ENCODE data around the gene POLR3GL.

Gene POLR3GL

DNA sequence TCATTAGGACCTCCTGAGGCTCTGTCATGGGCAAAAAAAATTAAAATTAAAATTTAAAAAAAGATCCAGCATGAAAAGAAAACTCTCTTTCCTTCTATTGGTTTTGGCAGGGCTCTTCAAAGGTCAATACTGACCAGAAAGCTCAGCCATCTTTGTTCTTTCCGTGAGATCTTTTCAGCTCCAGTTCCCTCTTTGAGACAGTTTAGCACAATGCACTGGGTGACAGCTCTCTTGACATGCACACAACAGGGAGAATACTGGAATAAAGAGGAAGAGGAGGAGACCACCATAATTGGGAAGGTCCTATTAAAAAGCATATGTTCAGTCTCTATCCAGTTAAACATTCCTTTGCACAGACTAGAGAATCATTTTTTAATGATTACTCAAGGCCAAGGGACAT is 13.0 kb upstream of the POLR3GL start:
- no peak for DNase-seq

DNA sequence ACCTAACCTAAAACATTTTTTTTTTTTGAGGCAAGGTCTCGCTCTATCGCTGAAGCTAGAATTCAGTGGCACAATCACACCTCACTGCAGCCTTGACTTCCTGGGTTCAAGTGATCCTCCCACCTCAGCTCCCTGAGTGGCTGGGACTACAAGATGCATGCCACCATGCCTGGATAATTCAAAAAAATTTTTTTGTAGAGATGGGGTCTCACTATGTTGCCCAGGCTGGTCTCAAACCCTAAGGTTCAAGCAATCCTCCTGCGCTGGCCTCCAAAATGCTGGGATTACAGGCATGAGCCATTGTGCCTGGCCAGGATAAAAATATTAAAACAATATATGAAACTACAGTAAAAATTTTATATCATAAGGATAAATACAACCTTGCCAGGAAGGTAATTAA is 11.6 kb upstream of the POLR3GL start:
- no peak for DNase-seq

DNA sequence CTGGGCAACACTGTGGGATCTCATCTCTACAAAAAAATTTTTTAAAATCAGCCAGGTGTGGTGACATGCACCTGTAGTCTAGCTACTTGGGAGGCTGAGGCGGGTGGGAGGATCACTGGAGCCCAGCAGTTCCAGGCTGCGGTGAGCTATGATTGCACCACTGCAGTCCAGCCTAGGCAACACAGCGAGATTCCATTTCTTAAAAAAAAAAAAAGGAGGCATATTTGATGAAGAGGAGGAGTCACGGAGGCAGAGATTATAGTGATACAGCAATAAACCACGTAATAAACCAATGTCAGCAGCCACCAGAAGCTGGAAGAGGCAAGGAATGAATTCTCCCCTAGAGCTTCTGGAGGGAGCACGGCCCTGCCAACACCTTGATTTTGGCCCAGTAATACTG is 10.6 kb upstream of the POLR3GL start:
- no peak for DNase-seq

DNA sequence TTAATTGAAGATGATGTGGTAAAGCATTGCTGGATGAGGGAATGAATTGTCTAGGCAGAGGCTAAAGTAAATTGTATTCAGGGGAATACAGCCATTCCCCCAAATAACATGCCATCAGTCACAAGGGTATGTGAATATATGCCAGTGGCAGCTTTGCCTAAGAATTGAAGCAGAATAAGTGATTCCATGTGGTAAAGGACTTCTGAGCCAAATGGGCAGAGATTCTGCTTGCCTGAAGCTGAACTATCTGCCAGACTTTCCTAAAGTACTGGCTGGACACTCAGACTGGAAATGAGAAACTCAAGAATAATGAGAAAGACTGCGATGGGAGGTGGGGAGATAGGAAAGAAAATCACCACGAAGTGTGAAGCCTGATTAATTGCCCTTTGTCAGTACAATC is 9.1 kb upstream of the POLR3GL start:
- DNase-seq = no peak

DNA sequence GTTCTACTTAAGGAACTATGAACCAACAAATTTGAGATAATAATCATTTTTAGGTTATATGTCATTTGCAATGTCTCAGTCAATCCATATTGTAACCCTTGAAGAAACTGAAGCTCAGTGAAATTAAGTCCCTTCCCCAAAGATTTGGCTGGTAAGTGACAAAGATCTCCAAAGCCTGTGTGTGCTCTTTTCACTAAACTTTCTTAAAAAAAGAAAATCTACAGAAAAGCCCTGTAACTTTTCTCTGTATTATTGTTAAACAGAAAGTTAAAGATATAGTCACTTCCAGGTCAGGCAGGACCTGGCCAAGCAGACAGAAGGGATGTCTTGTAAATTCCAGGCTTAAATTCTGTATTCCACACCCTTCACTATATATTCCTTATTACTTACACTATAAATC is 8.1 kb upstream of the POLR3GL start:
- no peak for DNase-seq

GRCh38 chr1:145956781-145957442 is 7.6 kb upstream of the POLR3GL start:
- DNase-seq = no peak

DNA sequence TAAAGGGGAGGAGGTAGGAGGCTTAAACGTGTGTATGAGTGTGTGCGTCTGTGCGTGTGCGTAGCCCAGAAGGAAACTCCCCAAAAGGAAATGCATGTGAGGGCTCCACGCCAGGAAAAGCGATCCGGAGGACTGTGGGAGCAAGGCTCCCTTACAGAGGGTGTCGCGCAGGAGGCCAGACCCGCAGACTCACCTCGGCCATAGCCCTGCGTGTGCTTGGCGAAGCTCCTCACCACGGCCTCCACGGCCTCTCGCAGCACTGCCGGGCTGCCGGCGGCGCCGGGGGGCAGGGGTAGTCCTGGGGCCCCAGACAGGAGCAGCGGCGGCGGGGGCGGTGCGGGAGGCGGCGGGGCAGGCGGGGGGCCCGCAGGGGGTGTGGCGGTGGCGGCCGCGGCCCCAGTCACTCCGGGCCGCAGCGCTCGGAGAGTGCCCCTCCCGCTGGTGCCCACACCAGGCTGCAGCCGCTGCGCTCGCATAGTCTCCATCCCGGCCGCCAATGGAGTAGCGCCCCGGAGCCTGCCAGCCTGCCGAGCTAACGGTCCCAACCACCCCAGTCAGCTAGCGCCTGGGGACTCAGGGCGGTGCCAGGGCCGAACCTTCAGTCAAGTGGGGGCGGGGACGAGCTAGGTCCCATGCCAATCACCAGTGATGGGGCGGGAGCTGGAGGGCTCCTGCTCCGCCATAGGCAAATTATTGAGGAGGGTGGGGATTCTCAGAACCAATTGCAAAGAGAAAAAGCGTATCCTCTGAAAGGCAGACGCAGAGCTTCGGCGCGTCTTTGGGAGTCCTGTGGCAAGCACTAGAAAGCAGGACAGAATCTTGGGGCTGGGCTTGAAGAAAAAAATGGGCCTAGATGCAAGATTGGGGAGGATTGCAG is 6.8 kb upstream of the POLR3GL start, which contains the start of gene LIX1L:
Gene LIX1L, minus strand, starts transcription at position 575 of the 877 bp plus-strand sequence. Its CDS starts 90 bp downstream, at position 485.
- peak; percentile 95 to 97 for DNase-seq

- no peak for DNase-seq
Measured at GRCh38 chr1:145958734-145959133, 5.8 kb upstream of the POLR3GL start.

DNA sequence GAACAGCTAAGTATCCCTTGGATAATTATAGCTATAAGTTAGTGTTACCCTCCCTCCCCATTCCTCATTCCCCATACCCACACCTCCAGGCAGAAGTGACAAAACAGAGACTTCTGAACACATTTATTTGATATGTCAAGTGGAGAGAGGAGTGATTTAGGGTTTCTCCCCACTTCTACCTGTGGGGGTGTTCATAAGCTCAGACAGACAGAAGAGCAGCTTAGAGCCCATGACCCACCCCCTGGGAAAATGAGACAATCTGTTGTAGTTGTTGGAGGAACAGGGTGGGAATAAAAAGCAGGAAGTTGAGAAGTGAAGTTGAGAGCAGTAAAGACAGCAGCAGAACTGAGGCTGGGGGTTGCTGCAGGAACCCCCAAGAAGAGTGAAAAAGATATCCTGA is 5.2 kb upstream of the POLR3GL start:
- DNase-seq = no peak

DNA sequence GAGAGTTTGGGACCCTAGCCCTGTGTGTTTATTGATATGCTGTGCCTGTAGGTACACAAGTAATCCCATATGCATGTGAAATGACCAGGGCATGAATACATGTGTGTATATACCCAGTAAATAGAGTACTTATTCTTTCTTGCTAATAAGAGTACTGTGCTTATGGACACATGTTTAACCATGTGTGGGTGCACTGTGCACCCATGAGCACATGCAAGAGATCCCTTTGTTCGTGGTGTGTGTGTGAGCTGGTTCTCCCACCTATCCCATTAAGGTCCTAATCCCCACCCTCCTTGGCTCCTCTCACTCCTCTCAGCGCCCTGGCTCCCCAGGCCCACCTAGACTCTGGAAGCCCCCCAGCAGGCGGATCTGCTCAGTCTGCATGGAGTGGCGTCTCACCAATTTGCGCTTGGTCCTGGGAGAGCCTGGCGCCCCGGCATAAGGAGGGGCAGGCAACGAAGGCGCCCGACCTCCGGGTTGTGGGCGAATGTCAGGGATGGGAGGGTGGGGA is 4.5 kb upstream of the POLR3GL start:
- no peak for DNase-seq

DNA sequence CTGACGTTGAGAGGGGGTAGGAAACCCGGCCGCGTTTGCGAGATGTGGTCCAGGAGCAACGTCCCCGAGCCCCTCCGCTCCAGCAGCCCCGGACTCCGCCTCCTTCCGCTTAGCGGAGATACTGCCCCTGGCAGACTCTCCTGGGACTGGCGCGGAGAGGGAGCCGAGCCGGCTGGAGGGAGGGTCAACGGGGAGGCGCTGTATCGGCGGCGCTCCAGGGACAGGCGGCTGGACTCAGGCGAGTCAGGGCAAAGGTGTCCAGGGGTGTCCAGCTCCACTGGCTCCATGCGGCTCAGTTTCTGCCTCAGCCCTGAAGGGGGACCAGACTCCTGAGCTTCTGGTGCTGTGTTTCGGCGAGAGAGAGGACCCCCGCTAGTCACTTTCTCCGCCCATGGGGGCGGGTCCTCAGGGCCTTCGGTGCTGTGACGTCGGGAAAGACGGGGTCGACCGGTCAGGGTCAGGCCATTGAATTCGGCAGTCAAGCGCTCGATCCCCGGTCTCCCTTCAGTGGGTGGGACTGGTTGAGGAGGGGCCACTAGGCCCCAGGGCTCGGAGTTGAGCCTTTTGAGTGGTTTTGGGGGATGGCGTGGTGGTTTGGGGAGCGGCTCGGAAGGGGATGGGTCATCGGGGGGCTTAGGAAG is 3.9 kb upstream of the POLR3GL start:
- DNase-seq = peak; percentile 56 to 65

- no peak for DNase-seq
Measured at GRCh38 chr1:145961109-145961424, 3.4 kb upstream of the POLR3GL start.

GRCh38 chr1:145961425-145962156 is 2.9 kb upstream of the POLR3GL start:
- peak; percentile 70 to 75 for DNase-seq

DNA sequence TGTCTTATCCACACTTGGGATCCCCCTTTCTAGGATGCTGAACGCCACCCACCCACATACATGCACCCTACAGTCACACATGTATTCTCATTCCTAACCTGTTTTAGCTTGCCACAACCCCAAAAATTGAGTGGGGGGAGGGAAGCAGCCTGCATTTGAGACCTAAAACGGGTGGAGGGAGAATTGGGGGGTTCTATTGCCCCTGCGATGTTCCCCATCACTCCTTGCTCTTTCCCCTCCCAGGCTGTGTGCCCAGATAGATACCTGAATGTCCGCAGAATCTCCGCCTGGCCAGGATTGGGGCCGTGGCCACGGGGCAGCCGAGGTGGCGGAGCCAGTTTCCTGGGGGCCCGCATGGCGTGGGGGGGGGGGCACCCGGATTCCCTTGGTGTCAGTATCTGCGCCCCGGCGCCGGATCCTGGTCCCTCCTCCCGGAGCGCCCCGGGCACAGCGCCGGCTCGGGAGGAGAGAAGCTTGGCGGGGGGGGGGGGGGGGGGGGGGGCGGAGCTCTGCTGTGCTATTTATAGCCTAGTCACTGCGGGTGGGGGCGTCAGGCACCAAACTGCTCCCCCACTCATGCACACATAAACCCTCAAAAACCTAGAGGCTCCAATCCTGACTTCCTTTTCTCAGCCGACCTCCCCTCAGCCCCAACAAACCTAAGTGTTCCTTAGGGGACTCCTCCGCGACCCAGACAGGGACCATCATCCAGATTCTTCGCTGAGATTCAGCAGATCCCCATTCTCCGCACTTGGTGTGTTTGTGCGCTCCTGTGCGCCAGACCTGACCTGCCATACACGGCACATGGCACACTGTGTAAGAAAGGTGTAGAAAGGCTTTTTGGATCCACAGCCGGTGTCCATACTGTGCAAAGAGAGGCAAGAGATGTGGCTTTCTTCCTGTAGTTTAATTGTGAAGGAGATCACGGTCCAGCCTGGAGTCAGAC is 2.1 kb upstream of the POLR3GL start:
- peak; percentile 46 to 53 for DNase-seq

GRCh38 chr1:145963265-145964019 is 1.0 kb upstream of the POLR3GL start:
- DNase-seq = no peak

DNA sequence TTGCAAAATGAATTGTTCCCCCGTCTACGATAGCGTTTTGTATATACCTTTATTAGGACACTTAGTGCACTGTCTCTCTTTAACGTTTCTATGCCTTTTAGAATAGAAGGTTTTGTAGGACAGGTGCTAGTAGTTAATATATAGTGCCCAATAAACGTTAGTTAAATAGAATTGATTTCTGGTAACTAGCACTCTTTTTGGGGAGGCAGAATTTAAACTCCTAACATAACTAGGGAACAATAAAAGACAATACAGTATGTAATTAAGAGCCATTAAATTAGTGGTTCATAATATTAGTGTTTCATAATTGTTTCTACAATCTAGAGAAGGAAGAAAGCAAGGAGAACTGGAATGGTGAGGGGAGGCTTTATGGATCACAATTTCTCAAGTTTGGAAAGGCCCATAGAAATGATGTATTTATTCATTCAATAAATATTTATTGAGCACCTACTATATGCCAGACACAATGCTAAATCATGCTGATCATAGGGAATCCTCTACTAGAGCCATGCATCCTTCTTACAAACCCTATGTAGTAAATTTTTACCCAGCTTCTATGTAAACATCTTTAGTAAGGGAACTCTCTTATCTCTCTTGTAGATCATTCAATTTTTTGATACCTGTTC is 742 bp downstream of the POLR3GL start:
- no peak for DNase-seq

- no peak for DNase-seq
Measured at GRCh38 chr1:145967288-145967687, 2.8 kb downstream of the POLR3GL start.

DNA sequence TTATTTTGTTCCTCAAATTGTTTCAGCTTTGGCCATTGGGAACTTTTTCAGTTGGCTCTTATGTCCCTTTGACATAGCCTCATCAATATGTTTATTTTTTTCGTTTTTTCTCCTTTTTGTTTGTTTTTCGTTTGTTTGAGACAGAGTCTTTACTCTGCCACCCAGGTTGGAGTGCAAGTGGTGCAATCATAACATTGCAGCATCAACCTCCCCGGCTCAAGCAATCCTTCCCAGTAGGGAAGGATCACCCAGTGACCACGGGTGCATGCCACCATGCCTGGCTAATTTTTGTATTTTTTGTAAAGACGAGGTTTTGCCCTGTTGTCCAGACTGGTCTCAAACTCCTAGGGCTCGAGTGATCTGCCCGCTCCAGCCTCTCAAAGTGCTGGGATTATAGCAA is 8.1 kb downstream of the POLR3GL start:
- no peak for DNase-seq

DNA sequence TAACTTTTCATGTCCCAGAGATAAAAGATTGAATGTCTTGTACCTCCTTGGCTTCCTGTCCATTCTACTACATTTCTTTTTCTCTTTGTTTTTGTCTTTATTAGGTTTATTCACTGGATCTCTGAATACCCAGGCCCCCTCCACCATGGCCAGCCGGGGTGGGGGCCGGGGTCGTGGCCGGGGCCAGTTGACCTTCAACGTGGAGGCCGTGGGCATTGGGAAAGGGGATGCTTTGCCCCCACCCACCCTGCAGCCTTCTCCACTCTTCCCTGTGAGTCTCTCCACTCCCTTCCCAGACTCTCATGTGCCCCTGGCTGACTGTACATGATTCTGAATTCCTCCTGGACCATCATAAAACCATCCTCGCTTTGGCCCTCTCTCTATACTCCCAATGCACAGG is 10.2 kb downstream of the POLR3GL start:
- peak in 1 of 2 experiments; percentile 1 for DNase-seq

DNA sequence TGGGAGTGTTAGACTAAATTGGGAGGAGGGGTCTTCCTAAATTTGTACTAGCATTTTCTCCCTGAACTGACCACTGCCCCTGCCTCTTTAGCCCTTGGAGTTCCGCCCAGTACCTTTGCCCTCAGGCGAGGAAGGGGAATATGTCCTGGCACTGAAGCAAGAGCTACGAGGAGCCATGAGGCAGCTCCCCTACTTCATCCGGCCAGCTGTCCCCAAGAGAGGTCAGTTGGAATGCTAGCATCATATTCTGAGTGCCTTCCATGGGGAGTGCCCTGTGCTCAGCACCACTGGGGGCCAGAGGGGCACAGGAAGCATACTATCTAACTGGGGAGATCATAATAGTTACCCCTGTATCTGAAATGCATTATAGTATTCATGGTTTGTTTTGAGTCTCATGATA is 10.7 kb downstream of the POLR3GL start:
- DNase-seq = peak in 1 of 2 experiments; percentile 1

DNA sequence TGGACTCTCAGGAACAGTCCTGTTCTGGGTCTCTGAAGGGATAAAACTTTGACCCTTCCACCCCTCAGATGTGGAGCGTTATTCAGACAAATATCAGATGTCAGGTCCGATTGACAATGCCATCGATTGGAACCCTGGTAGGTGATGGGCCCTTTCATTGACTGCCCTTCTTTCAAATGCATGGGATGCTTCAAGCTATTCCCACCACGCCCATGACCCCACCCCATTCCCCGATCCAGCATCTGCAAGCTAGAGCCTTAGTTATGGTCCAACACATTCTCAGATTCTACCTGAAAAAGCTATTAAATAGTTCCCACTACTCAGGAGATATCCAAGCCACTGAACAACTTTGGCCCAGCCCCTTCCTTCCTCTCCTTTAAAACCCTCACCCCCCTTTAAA is 12.5 kb downstream of the POLR3GL start:
- no peak for DNase-seq

Measured in activated CD4-positive, alpha-beta T cell treated with anti-CD3 and anti-CD28 coated beads, Interleukin-2, amount 50 U/mL, for 48 hours (primary cell).